ENCODE results near the gene MAP4K4. TPM values are rescaled to one million over a fixed set of nuclear protein-coding genes. Genes with fewer than 3 reads are reported as not detected.

The MAP4K4 gene
- total and polyA plus RNA-seq, 3 experiments from 2014 or later: 13.5 to 36.0 (median 30.8) TPM

GRCh38 chr2:101869527-101869926, 172.0 kb downstream of the MAP4K4 start:
- no peaks in the 10 kb centered on the region for H3K9me3 ChIP-seq (ENCODE audit: low read length)
- H3K27me3 Mint-ChIP-seq: peaks cover 0 to under 1% of the 10 kb centered on the region in 2 donors
- no peaks in the 10 kb centered on the region for H3K27me3 ChIP-seq (ENCODE audit: insufficient read depth, low read length, poor library complexity, severe bottlenecking)
- POLR2A ChIA-PET: no interaction called here
- no peak overlapping the region for H3K27ac ChIP-seq (ENCODE audit: low read depth, low read length)
- H3K9me3 Mint-ChIP-seq: no peaks in the 10 kb centered on the region
- H3K27ac Mint-ChIP-seq: peak overlapping the region in 1 of 8 donors; percentile 79
- peaks cover 5 to 94% (median 46%) of the 10 kb centered on the region in 3 donors for H3K36me3 Mint-ChIP-seq
- no peaks in the 10 kb centered on the region for H3K4me1 Mint-ChIP-seq
- H3K4me3 ChIP-seq (ENCODE audit: low read length): no peak overlapping the region
- no peaks in the 10 kb centered on the region for H3K4me1 ChIP-seq (ENCODE audit: insufficient read depth, low read length)
- no peak for DNase-seq
- no peak overlapping the region for H3K4me3 Mint-ChIP-seq
- CTCF ChIA-PET: interaction anchor here (1.8 kb wide), 1 partner anchor 10 kb away, joined by 6 read pairs; no protein-coding TSS in a partner anchor
- H3K36me3 ChIP-seq (ENCODE audit: insufficient read depth, low read length): peaks cover 76% of the 10 kb centered on the region

DNA sequence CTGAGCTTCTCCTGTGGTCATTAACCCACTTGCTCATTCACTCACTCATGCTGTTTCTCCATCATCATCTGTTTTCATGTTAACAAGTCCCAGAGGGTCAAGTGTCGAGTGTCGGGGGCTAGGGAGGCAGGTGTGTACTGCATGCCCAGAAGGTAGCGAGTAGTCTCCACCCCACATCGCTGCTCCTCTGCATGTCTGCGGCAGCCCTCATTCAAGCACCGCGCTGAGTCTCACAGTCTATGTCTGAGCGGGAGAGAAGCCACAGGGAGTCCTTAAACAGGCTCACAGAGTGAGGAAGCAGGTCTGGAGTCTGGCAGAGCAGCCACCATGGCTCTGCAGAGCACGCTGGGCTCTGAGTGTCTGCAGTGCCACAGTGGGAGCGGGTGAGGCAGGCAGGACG, 172.9 kb downstream of the MAP4K4 start:
- H3K27ac Mint-ChIP-seq: peak overlapping the region in 3 of 8 donors; percentile 42 to 65 (median 51)

GRCh38 chr2:101871480-101871879, 174.0 kb downstream of the MAP4K4 start:
- H3K9me3 Mint-ChIP-seq: no peaks in the 10 kb centered on the region
- Histone ChIP-seq H3K36me3 (ENCODE audit: insufficient read depth, low read length) (peaks cover 65% of the 10 kb centered on the region), H3K27ac (ENCODE audit: low read depth, low read length) (no peak overlapping the region), H3K4me1 (ENCODE audit: insufficient read depth, low read length) (no peaks in the 10 kb centered on the region), H3K4me3 (ENCODE audit: low read length) (no peak overlapping the region), H3K9me3 (ENCODE audit: low read length) (no peaks in the 10 kb centered on the region), H3K27me3 (ENCODE audit: insufficient read depth, low read length, poor library complexity, severe bottlenecking) (no peaks in the 10 kb centered on the region)
- H3K4me3 Mint-ChIP-seq: no peak overlapping the region
- peaks cover 0 to 1% of the 10 kb centered on the region in 2 donors for H3K27me3 Mint-ChIP-seq
- DNase-seq: no peak
- no peaks in the 10 kb centered on the region for H3K4me1 Mint-ChIP-seq
- peaks cover 9 to 96% (median 47%) of the 10 kb centered on the region in 3 donors for H3K36me3 Mint-ChIP-seq
- ChIA-PET CTCF (interaction anchor here (2.0 to 2.5 kb wide), 2 partner anchors 10 to 12 kb away, joined by 5 to 11 read pairs; no protein-coding TSS in a partner anchor), POLR2A (no interaction called here)
- H3K27ac Mint-ChIP-seq: peak overlapping the region in 3 of 8 donors; percentile 14 to 82 (median 23)

More for the DNA sequence above, 172.9 kb downstream of the MAP4K4 start:
- Histone ChIP-seq H3K4me3 (ENCODE audit: low read length) (no peak overlapping the region), H3K4me1 (ENCODE audit: insufficient read depth, low read length) (no peaks in the 10 kb centered on the region), H3K27ac (ENCODE audit: low read depth, low read length) (no peak overlapping the region), H3K27me3 (ENCODE audit: insufficient read depth, low read length, poor library complexity, severe bottlenecking) (no peaks in the 10 kb centered on the region), H3K36me3 (ENCODE audit: insufficient read depth, low read length) (peaks cover 71% of the 10 kb centered on the region), H3K9me3 (ENCODE audit: low read length) (no peaks in the 10 kb centered on the region)
- H3K36me3 Mint-ChIP-seq: peaks cover 6 to 95% (median 44%) of the 10 kb centered on the region in 3 donors
- no peaks in the 10 kb centered on the region for H3K4me1 Mint-ChIP-seq
- CTCF ChIA-PET: interaction anchor here (0.6 to 1.8 kb wide), 2 partner anchors 9 to 528 kb away, joined by 3 to 6 read pairs; no protein-coding TSS in a partner anchor
- H3K4me3 Mint-ChIP-seq: no peak overlapping the region
- peaks cover 0 to 1% of the 10 kb centered on the region in 2 donors for H3K27me3 Mint-ChIP-seq
- H3K9me3 Mint-ChIP-seq: no peaks in the 10 kb centered on the region
- no peak for DNase-seq
- POLR2A ChIA-PET: no interaction called here

DNA sequence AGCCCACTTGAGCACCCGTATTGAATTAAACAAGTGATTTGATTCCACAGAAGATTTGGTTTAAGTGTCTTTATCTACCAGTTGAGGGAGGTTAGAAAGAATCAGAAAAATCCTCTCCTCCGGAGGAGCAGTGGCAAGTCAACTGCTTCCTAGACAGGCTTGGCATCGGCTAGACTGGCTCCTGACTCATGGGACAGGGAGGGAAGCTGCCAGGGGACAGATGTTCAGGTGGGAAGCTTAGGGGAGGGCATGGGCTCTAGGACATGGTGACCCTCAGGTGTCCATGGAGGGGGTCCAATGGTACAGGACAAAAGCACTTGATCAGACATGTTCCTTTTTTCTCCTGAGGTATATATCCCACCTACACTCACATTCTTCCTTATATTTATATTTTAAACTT, 175.0 kb downstream of the MAP4K4 start:
- no peaks in the 10 kb centered on the region for H3K4me1 Mint-ChIP-seq
- H3K9me3 ChIP-seq (ENCODE audit: low read length): no peaks in the 10 kb centered on the region
- H3K9me3 Mint-ChIP-seq: no peaks in the 10 kb centered on the region
- H3K4me3 Mint-ChIP-seq: no peak overlapping the region
- H3K27ac ChIP-seq (ENCODE audit: low read depth, low read length): no peak overlapping the region
- no peak overlapping the region for H3K4me3 ChIP-seq (ENCODE audit: low read length)
- H3K27me3 Mint-ChIP-seq: peaks cover 0 to 1% of the 10 kb centered on the region in 2 donors
- H3K36me3 ChIP-seq (ENCODE audit: insufficient read depth, low read length): peaks cover 59% of the 10 kb centered on the region
- no peak for DNase-seq
- H3K27ac Mint-ChIP-seq: peak overlapping the region in 4 of 8 donors; percentile 20 to 52 (median 24)
- no peaks in the 10 kb centered on the region for H3K27me3 ChIP-seq (ENCODE audit: insufficient read depth, low read length, poor library complexity, severe bottlenecking)
- H3K36me3 Mint-ChIP-seq: peaks cover 14 to 96% (median 50%) of the 10 kb centered on the region in 3 donors
- ChIA-PET CTCF (interaction anchor here (1.4 to 2.5 kb wide), 3 partner anchors 9 to 454 kb away, joined by 3 to 11 read pairs (median 5); no protein-coding TSS in a partner anchor), POLR2A (no interaction called here)
- H3K4me1 ChIP-seq (ENCODE audit: insufficient read depth, low read length): no peaks in the 10 kb centered on the region

DNA sequence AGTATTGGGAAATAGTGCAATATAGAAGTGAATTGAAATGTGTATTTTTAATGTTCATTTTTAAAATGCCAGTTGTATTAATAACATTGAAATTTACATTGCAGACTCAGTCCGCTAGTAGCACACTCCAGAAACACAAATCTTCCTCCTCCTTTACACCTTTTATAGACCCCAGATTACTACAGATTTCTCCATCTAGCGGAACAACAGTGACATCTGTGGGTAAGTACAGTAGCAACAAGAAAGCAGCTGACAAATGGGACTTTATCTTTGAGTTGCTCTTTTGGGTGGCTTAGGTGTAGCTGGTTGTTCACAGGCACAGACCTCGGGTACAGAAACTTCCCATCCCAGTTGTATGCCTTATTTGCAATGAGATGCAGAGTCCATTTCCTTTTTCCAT, 176.0 kb downstream of the MAP4K4 start:
- no peak for DNase-seq
- Mint-ChIP-seq H3K4me1 (no peaks in the 10 kb centered on the region), H3K9me3 (no peaks in the 10 kb centered on the region), H3K4me3 (no peak overlapping the region), H3K36me3 (peaks cover 12 to 93% (median 47%) of the 10 kb centered on the region in 3 donors), H3K27me3 (peaks cover 0 to 1% of the 10 kb centered on the region in 2 donors), H3K27ac (peak overlapping the region in 2 of 8 donors; percentile 48 to 52)
- Histone ChIP-seq H3K27ac (ENCODE audit: low read depth, low read length) (no peak overlapping the region), H3K9me3 (ENCODE audit: low read length) (no peaks in the 10 kb centered on the region), H3K36me3 (ENCODE audit: insufficient read depth, low read length) (peaks cover 52% of the 10 kb centered on the region), H3K27me3 (ENCODE audit: insufficient read depth, low read length, poor library complexity, severe bottlenecking) (no peaks in the 10 kb centered on the region), H3K4me1 (ENCODE audit: insufficient read depth, low read length) (no peaks in the 10 kb centered on the region), H3K4me3 (ENCODE audit: low read length) (no peak overlapping the region)
- ChIA-PET CTCF (interaction anchor here (1.4 to 2.5 kb wide), 3 partner anchors 8 to 455 kb away, joined by 3 to 11 read pairs (median 5); no protein-coding TSS in a partner anchor), POLR2A (no interaction called here)

DNA sequence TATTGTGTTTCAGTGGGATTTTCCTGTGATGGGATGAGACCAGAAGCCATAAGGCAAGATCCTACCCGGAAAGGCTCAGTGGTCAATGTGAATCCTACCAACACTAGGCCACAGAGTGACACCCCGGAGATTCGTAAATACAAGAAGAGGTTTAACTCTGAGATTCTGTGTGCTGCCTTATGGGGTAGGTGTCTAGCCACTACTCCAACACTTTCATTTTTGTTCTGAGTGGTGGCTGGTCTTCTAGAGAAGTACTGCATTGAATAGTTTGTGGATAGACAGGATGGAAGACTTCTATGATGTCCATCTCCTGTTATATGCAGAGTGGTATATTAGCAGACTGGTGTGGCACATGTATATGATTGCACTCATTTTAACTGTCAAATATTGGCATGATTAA, 176.6 kb downstream of the MAP4K4 start:
- ChIA-PET POLR2A (no interaction called here), CTCF (interaction anchor here (2.5 kb wide), 1 partner anchor 10 kb away, joined by 11 read pairs; no protein-coding TSS in a partner anchor)
- peak overlapping the region in 1 of 8 donors; percentile 52 for H3K27ac Mint-ChIP-seq
- peaks cover 0 to 1% of the 10 kb centered on the region in 2 donors for H3K27me3 Mint-ChIP-seq
- H3K36me3 ChIP-seq (ENCODE audit: insufficient read depth, low read length): peaks cover 52% of the 10 kb centered on the region
- H3K4me1 Mint-ChIP-seq: no peaks in the 10 kb centered on the region
- H3K36me3 Mint-ChIP-seq: peaks cover 12 to 94% (median 45%) of the 10 kb centered on the region in 3 donors
- H3K27ac ChIP-seq (ENCODE audit: low read depth, low read length): no peak overlapping the region
- no peaks in the 10 kb centered on the region for H3K27me3 ChIP-seq (ENCODE audit: insufficient read depth, low read length, poor library complexity, severe bottlenecking)
- H3K4me1 ChIP-seq (ENCODE audit: insufficient read depth, low read length): no peaks in the 10 kb centered on the region
- no peak overlapping the region for H3K4me3 ChIP-seq (ENCODE audit: low read length)
- no peaks in the 10 kb centered on the region for H3K9me3 Mint-ChIP-seq
- H3K9me3 ChIP-seq (ENCODE audit: low read length): no peaks in the 10 kb centered on the region
- no peak overlapping the region for H3K4me3 Mint-ChIP-seq
- DNase-seq: no peak

DNA sequence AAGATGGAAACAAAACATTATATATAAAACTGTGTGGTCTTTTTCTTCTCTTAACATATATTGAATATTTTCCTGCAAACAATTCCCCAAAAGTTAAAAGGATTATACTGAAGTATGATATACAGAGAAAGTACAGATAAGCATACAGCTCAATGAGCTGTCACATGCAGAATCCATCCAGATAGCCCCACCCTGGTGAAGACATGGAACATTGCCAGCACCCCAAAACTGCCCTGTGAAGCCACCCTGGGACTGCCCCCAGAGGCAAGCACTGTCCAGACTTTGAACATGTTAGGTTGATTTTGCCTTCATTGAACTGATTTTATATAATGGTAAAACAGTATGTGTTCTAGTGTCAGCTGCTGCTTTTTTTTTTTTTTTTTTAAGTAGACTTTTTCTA, 182.0 kb downstream of the MAP4K4 start:
- Histone ChIP-seq H3K27ac (ENCODE audit: low read depth, low read length) (no peak overlapping the region), H3K4me1 (ENCODE audit: insufficient read depth, low read length) (no peaks in the 10 kb centered on the region), H3K36me3 (ENCODE audit: insufficient read depth, low read length) (peaks cover 28% of the 10 kb centered on the region), H3K4me3 (ENCODE audit: low read length) (no peak overlapping the region), H3K27me3 (ENCODE audit: insufficient read depth, low read length, poor library complexity, severe bottlenecking) (no peaks in the 10 kb centered on the region), H3K9me3 (ENCODE audit: low read length) (no peaks in the 10 kb centered on the region)
- Mint-ChIP-seq H3K4me1 (peaks cover 3 to 10% (median 5%) of the 10 kb centered on the region in 3 donors), H3K27ac (peak overlapping the region in 3 of 8 donors; percentile 3 to 59 (median 18)), H3K36me3 (peaks cover 14 to 89% (median 31%) of the 10 kb centered on the region in 3 donors), H3K4me3 (no peak overlapping the region), H3K27me3 (peaks cover 0 to 1% of the 10 kb centered on the region in 2 donors), H3K9me3 (no peaks in the 10 kb centered on the region)
- POLR2A ChIA-PET: interaction anchor here (0.7 kb wide), 1 partner anchor 183 kb away, joined by 10 read pairs; no protein-coding TSS in a partner anchor
- DNase-seq: no peak
- CTCF ChIA-PET: interaction anchor here (0.6 to 1.6 kb wide), 4 partner anchors 9 to 460 kb away, joined by 3 to 6 read pairs (median 4); no protein-coding TSS in a partner anchor

GRCh38 chr2:101881131-101881530, 183.6 kb downstream of the MAP4K4 start:
- no peak overlapping the region for H3K4me3 ChIP-seq (ENCODE audit: low read length)
- no peaks in the 10 kb centered on the region for H3K27me3 ChIP-seq (ENCODE audit: insufficient read depth, low read length, poor library complexity, severe bottlenecking)
- Mint-ChIP-seq H3K27ac (no peak overlapping the region), H3K4me1 (peaks cover 3 to 10% (median 5%) of the 10 kb centered on the region in 3 donors), H3K36me3 (peaks cover 19 to 86% (median 30%) of the 10 kb centered on the region in 3 donors), H3K4me3 (no peak overlapping the region), H3K9me3 (no peaks in the 10 kb centered on the region), H3K27me3 (no peaks in the 10 kb centered on the region)
- no peak for DNase-seq
- ChIA-PET CTCF (interaction anchor here (1.3 kb wide), 1 partner anchor 8 kb away, joined by 5 read pairs; no protein-coding TSS in a partner anchor), POLR2A (no interaction called here)
- no peak overlapping the region for H3K27ac ChIP-seq (ENCODE audit: low read depth, low read length)
- no peaks in the 10 kb centered on the region for H3K9me3 ChIP-seq (ENCODE audit: low read length)
- peaks cover 26% of the 10 kb centered on the region for H3K36me3 ChIP-seq (ENCODE audit: insufficient read depth, low read length)
- no peaks in the 10 kb centered on the region for H3K4me1 ChIP-seq (ENCODE audit: insufficient read depth, low read length)

Measured in CD8-positive, alpha-beta memory T cell (primary cell).